ENCODE measurements around the gene EEFSEC. TPM values are rescaled to one million over a fixed set of nuclear protein-coding genes. Genes with fewer than 3 reads are reported as not detected.
A peak's percentile ranks its signal among the peaks of the same experiment; 100 is the strongest.

Gene EEFSEC
- polyA plus RNA-seq, 1 donor from 2014 or later = 4.6 TPM

- Histone ChIP-seq H3K79me2 (replicated peaks; ENCODE audit: insufficient read depth, low read length) (no peaks in the 10 kb centered on the region), H3K9me2 (ENCODE audit: insufficient read depth, low read length) (no peaks in the 10 kb centered on the region), H4K20me1 (ENCODE audit: insufficient read depth) (no peaks in the 10 kb centered on the region), H3K4me3 (ENCODE audit: low read length) (peak overlapping the region; percentile 56), H3K9me3 (ENCODE audit: low read length) (no peaks in the 10 kb centered on the region), H3K27ac (ENCODE audit: low read length) (no peak overlapping the region), H2AFZ (ENCODE audit: low read depth, low read length) (no peak overlapping the region), H3K27me3 (ENCODE audit: insufficient read depth, low read depth, low read length) (peaks cover 7% of the 10 kb centered on the region), H3F3A (ENCODE audit: insufficient read depth, low read length, poor library complexity, severe bottlenecking) (no peaks in the 10 kb centered on the region), H3K36me3 (ENCODE audit: insufficient read depth, low read length) (no peaks in the 10 kb centered on the region), H3K4me2 (ENCODE audit: low read length) (no peak overlapping the region), H3K9ac (ENCODE audit: low read length) (no peak overlapping the region)
- TF ChIP-seq MXI1 (conservative IDR thresholded peaks at IDR 0.05; ENCODE audit: poor library complexity, severe bottlenecking) (no peak), REST (IDR thresholded peaks at IDR 0.05; ENCODE audit: borderline replicate concordance) (no peak), CTCF (IDR thresholded peaks at IDR 0.05; ENCODE audit: poor library complexity, severe bottlenecking) (peak; percentile 93), SMC3 (conservative IDR thresholded peaks at IDR 0.05; ENCODE audit: poor library complexity) (peak; percentile 86), TAF1 (IDR thresholded peaks at IDR 0.05; ENCODE audit: low read depth) (no peak), RAD21 (conservative IDR thresholded peaks at IDR 0.05) (peak; percentile 85)
Observed at GRCh38 chr3:128426128-128426921, 273.0 kb downstream of the EEFSEC start.

- Histone ChIP-seq H3K9me3 (ENCODE audit: low read length) (no peaks in the 10 kb centered on the region), H3K4me3 (ENCODE audit: low read length) (no peak overlapping the region), H3K9ac (ENCODE audit: low read length) (no peak overlapping the region), H2AFZ (ENCODE audit: low read depth, low read length) (no peak overlapping the region), H4K20me1 (ENCODE audit: insufficient read depth) (no peaks in the 10 kb centered on the region), H3K27me3 (ENCODE audit: insufficient read depth, low read depth, low read length) (peaks cover 13% of the 10 kb centered on the region), H3K9me2 (ENCODE audit: insufficient read depth, low read length) (no peaks in the 10 kb centered on the region), H3K27ac (ENCODE audit: low read length) (no peak overlapping the region), H3K36me3 (ENCODE audit: insufficient read depth, low read length) (no peaks in the 10 kb centered on the region), H3K4me2 (ENCODE audit: low read length) (no peak overlapping the region), H3K79me2 (replicated peaks; ENCODE audit: insufficient read depth, low read length) (no peaks in the 10 kb centered on the region), H3F3A (ENCODE audit: insufficient read depth, low read length, poor library complexity, severe bottlenecking) (no peaks in the 10 kb centered on the region)
- TF ChIP-seq RAD21 (conservative IDR thresholded peaks at IDR 0.05) (no peak), POLR2AphosphoS5 (IDR thresholded peaks at IDR 0.05) (no peak), TAF1 (IDR thresholded peaks at IDR 0.05; ENCODE audit: low read depth) (no peak), CTCF (IDR thresholded peaks at IDR 0.05; ENCODE audit: poor library complexity, severe bottlenecking) (no peak), MXI1 (conservative IDR thresholded peaks at IDR 0.05; ENCODE audit: poor library complexity, severe bottlenecking) (no peak)
Observed at GRCh38 chr3:128427175-128427857, 274.0 kb downstream of the EEFSEC start.

Data from neural cell (in vitro differentiated cells).